H9 (cell line): ENCODE results near the gene CDK17. TPM values are rescaled to one million over a fixed set of nuclear protein-coding genes. Genes with fewer than 3 reads are reported as not detected.

ENCODE experiments used
- DNase-seq: peaks from one replicate; pipeline ENCODE4 v3.0.0-alpha.2; 2017
- H2AFZ ChIP-seq: one replicate; pipeline ENCODE4 v1.6.1; 2013; ENCODE audit warnings: mild to moderate bottlenecking, low read length, control low read depth, moderate library complexity
- H2AK5ac ChIP-seq: 2 replicates; pipeline ENCODE4 v1.6.1; 2013; ENCODE audit warnings: low read length, control low read depth, mixed read lengths; ENCODE audit not compliant: insufficient read length
- H2BK120ac ChIP-seq: one replicate; pipeline ENCODE4 v1.6.1; 2013; ENCODE audit warnings: low read depth, mild to moderate bottlenecking, low read length, control low read depth, inconsistent platforms; ENCODE audit not compliant: poor library complexity, severe bottlenecking
- H2BK12ac ChIP-seq: 2 replicates; pipeline ENCODE4 v1.6.1; 2013; ENCODE audit warnings: low read length, control low read depth, mixed read lengths, low read depth; ENCODE audit not compliant: insufficient read length
- H2BK15ac ChIP-seq: 2 replicates; pipeline ENCODE4 v1.6.1; 2013; ENCODE audit warnings: low read depth, low read length, control low read depth
- H2BK20ac ChIP-seq: one replicate; pipeline ENCODE4 v1.6.1; 2013; ENCODE audit warnings: low read depth, mild to moderate bottlenecking, low read length, control low read depth, inconsistent platforms; ENCODE audit not compliant: poor library complexity, severe bottlenecking
- H2BK5ac ChIP-seq: 2 replicates; pipeline ENCODE4 v1.6.1; 2013; ENCODE audit warnings: low read length, control low read depth, mixed read lengths; ENCODE audit not compliant: insufficient read length
- H3K14ac ChIP-seq: 2 replicates; pipeline ENCODE4 v1.6.1; 2013; ENCODE audit warnings: low read length, control low read depth; ENCODE audit not compliant: insufficient read depth
- H3K18ac ChIP-seq: 2 replicates; pipeline ENCODE4 v1.6.1; 2013; ENCODE audit warnings: low read depth, mild to moderate bottlenecking, mixed read lengths, low read length, control low read depth; ENCODE audit not compliant: insufficient read length
- H3K23ac ChIP-seq: 2 replicates; pipeline ENCODE4 v1.6.1; 2013; ENCODE audit warnings: low read length, control low read depth, mixed read lengths, low read depth; ENCODE audit not compliant: insufficient read length
- H3K23me2 ChIP-seq: 2 replicates; pipeline ENCODE4 v1.6.1; 2013; ENCODE audit warnings: low read depth, mild to moderate bottlenecking, mixed read lengths, low read length, control low read depth; ENCODE audit not compliant: insufficient read length, poor library complexity, severe bottlenecking
- H3K27ac ChIP-seq: 2 replicates; pipeline ENCODE4 v1.5.1; 2013; ENCODE audit warnings: low read length, control low read depth, mixed read lengths, low read depth; ENCODE audit not compliant: insufficient read length
- H3K27me3 ChIP-seq: 2 replicates; pipeline ENCODE4 v1.6.1; 2013; ENCODE audit warnings: low read length, control low read depth, inconsistent platforms; ENCODE audit not compliant: insufficient read depth
- H3K4ac ChIP-seq: 2 replicates; pipeline ENCODE4 v1.6.1; 2013; ENCODE audit warnings: low read depth, mild to moderate bottlenecking, control low read depth, inconsistent platforms, low read length, moderate library complexity
- H3K4me1 ChIP-seq: 2 replicates; pipeline ENCODE4 v1.6.1; 2013; ENCODE audit warnings: low read length, control low read depth, inconsistent platforms; ENCODE audit not compliant: insufficient read depth
- H3K4me2 ChIP-seq: 2 replicates; pipeline ENCODE4 v1.6.1; 2013; ENCODE audit warnings: low read length, control low read depth, mixed read lengths; ENCODE audit not compliant: insufficient read length, insufficient read depth
- H3K56ac ChIP-seq: 2 replicates; pipeline ENCODE4 v1.6.1; 2013; ENCODE audit warnings: low read depth, mild to moderate bottlenecking, mixed read lengths, low read length, control low read depth; ENCODE audit not compliant: insufficient read length
- H3K79me1 ChIP-seq: 2 replicates; pipeline ENCODE4 v1.6.1; 2013; ENCODE audit warnings: low read depth, mild to moderate bottlenecking, moderate library complexity, low read length, control low read depth, inconsistent platforms; ENCODE audit not compliant: insufficient read depth, poor library complexity, severe bottlenecking
- H3K79me2 ChIP-seq: 2 replicates; pipeline ENCODE4 v1.6.1; 2013; ENCODE audit warnings: low read length, control low read depth, inconsistent platforms; ENCODE audit not compliant: insufficient read depth
- H3K9ac ChIP-seq: 2 replicates; pipeline ENCODE4 v1.6.1; 2013; ENCODE audit warnings: low read length, control low read depth, mixed read lengths; ENCODE audit not compliant: insufficient read length; ENCODE audit errors: extremely low read depth
- H3K9me3 ChIP-seq: one replicate; pipeline ENCODE4 v1.6.1; 2013; ENCODE audit warnings: low read depth, low read length, inconsistent platforms; ENCODE audit not compliant: control insufficient read depth
- H3T11ph ChIP-seq: one replicate; pipeline ENCODE4 v1.6.1; 2013; ENCODE audit warnings: mild to moderate bottlenecking, low read length, control low read depth, inconsistent platforms
- H4K20me1 ChIP-seq: one replicate; pipeline ENCODE4 v1.6.1; 2013; ENCODE audit not compliant: control insufficient read depth, insufficient read length, insufficient read depth
- H4K5ac ChIP-seq: 2 replicates; pipeline ENCODE4 v1.6.1; 2013; ENCODE audit warnings: low read depth, mild to moderate bottlenecking, mixed read lengths, low read length, control low read depth; ENCODE audit not compliant: insufficient read length
- H4K8ac ChIP-seq: replicated peaks from 2 replicates; pipeline ENCODE4 v1.6.1; 2013; ENCODE audit warnings: low read length, control low read depth, mixed read lengths, low read depth; ENCODE audit not compliant: insufficient read length
- H4K91ac ChIP-seq: 2 replicates; pipeline ENCODE4 v1.6.1; 2013; ENCODE audit warnings: low read depth, mild to moderate bottlenecking, moderate library complexity, mixed read lengths, low read length, control low read depth; ENCODE audit not compliant: insufficient read length
- H3K27ac Mint-ChIP-seq, 3 experiments: 2 replicates in 2 of 3; 3 replicates in 1 of 3; pipeline ENCODE4 v1.8.0; 2020 to 2021; ENCODE audit warnings: mixed read lengths in 3 of 3, mild to moderate bottlenecking in 1 of 3, moderate library complexity in 1 of 3
- H3K27me3 Mint-ChIP-seq: 2 replicates; pipeline ENCODE4 v1.8.0; 2021; ENCODE audit warnings: low read depth, mild to moderate bottlenecking, moderate library complexity, mixed read lengths
- H3K36me3 Mint-ChIP-seq, 3 experiments: 2 replicates in 2 of 3; 3 replicates in 1 of 3; pipeline ENCODE4 v1.8.0; 2020 to 2021; ENCODE audit warnings: low read depth in 3 of 3, mixed read lengths in 3 of 3; ENCODE audit not compliant: insufficient read depth in 1 of 3
- H3K4me1 Mint-ChIP-seq, 2 experiments: 2 replicates each; pipeline ENCODE4 v1.8.0; 2020; ENCODE audit warnings: mixed read lengths in 2 of 2
- H3K4me3 Mint-ChIP-seq, 2 experiments: 2 replicates in 1 of 2; 3 replicates in 1 of 2; pipeline ENCODE4 v1.8.0; 2020 to 2021; ENCODE audit warnings: mild to moderate bottlenecking in 2 of 2, mixed read lengths in 2 of 2, moderate library complexity in 1 of 2
- H3K9me3 Mint-ChIP-seq, 2 experiments: 2 replicates in 1 of 2; 3 replicates in 1 of 2; pipeline ENCODE4 v1.8.0; 2020; ENCODE audit warnings: mild to moderate bottlenecking in 2 of 2, mixed read lengths in 2 of 2, moderate library complexity in 1 of 2
- CTCF ChIP-seq: fragments of 200-600 bp; sonication (generic); conservative IDR thresholded peaks from 3 replicates; pipeline ENCODE4 v1.8.0; 2021; ENCODE audit warnings: antibody characterized with exemption, mild to moderate bottlenecking
- WGBS: extraction: QIAGEN DNeasy Blood & Tissue Kit; methylation state at CpG from one replicate; pipeline ENCODE4 v1.1.7; 2013; ENCODE audit warnings: missing lambda C conversion rate, low lambda C conversion rate, mixed read lengths; ENCODE audit not compliant: insufficient read length; ENCODE audit errors: extremely low coverage; 5-methylcytosine and 5-hydroxymethylcytosine counted together
- total RNA-seq: library from RNA; stranded (reverse); gene quantifications from 2 replicates; pipeline ENCODE4 v1.2.1, GENCODE V29; 2021

Gene CDK17
- total RNA-seq, 1 experiment from 2014 or later = 28.8 TPM

GRCh38 chr12:96338852-96339471 lies 61.3 kb downstream of the CDK17 start:
- H3K23me2 ChIP-seq = no peaks in the 10 kb centered on the region
- H3K4ac ChIP-seq = no peak overlapping the region
- no peak overlapping the region for H4K5ac ChIP-seq
- no peak overlapping the region for H2BK120ac ChIP-seq
- H3K27me3 Mint-ChIP-seq = no peaks in the 10 kb centered on the region
- H3K9me3 ChIP-seq = no peaks in the 10 kb centered on the region
- no peak overlapping the region for H2BK20ac ChIP-seq
- no peaks in the 10 kb centered on the region; a peak in 1 of 4 replicates for H3K4me1 Mint-ChIP-seq
- H2BK12ac ChIP-seq = no peak overlapping the region
- peaks cover 3% of the 10 kb centered on the region; the same call in 1 of the 2 replicates for H3K79me2 ChIP-seq
- DNase-seq = no peak
- H3K56ac ChIP-seq = no peak overlapping the region
- no peak overlapping the region for H3K4me2 ChIP-seq
- no peak overlapping the region for H3K27ac ChIP-seq
- no peaks in the 10 kb centered on the region for H4K20me1 ChIP-seq
- H3K23ac ChIP-seq = no peak overlapping the region
- H2AFZ ChIP-seq = no peak overlapping the region
- peaks cover 17 to 19% of the 10 kb centered on the region in 2 experiments for H3K9me3 Mint-ChIP-seq
- H3K9ac ChIP-seq = no peak overlapping the region
- peaks cover 3% of the 10 kb centered on the region for H3K79me1 ChIP-seq
- no peak overlapping the region for H3K14ac ChIP-seq
- H3K18ac ChIP-seq = no peak overlapping the region
- H2AK5ac ChIP-seq = no peak overlapping the region
- H4K91ac ChIP-seq = no peak overlapping the region
- no peak overlapping the region for H3T11ph ChIP-seq
- H2BK5ac ChIP-seq = no peak overlapping the region
- H3K4me1 ChIP-seq = no peaks in the 10 kb centered on the region
- H2BK15ac ChIP-seq = no peak overlapping the region
- H4K8ac ChIP-seq = no peak overlapping the region
- WGBS = no CpG with 5 or more reads among the region's 3 CpGs
- TF ChIP-seq CTCF = no peak
- H3K27ac Mint-ChIP-seq = no peak overlapping the region
- H3K27me3 ChIP-seq = no peaks in the 10 kb centered on the region
- H3K36me3 Mint-ChIP-seq = peaks cover 14 to 24% (median 15%) of the 10 kb centered on the region in 3 experiments
- H3K4me3 Mint-ChIP-seq = no peak overlapping the region
